ENCODE data around the gene NDUFAF2.

DNA sequence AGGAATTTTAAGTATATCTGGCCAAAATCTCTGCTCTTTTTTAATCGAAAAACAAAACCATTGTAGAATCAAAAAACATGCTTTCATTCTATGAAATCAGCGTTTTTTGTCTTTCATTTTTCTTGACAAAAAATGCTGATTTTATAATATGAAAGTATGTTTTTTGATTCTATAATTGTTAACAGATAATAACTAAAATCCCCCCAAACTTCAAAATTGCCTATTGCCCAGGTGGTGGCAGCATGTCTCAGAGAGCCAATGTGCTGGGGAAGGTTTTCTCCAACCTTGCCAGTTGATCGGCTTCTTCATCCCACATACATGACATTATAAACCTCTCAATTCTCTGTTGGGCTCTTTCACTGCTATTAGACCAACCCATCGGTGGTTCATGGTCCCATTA, 222.4 kb downstream of the NDUFAF2 start:
- TF ChIP-seq CTCF (IDR thresholded peaks at IDR 0.05; ENCODE audit: control extremely low read depth in 1 of 3, insufficient read depth in 1 of 3, low read depth in 1 of 3, low read length in 3 of 3) (peak; percentile 25 to 41 (median 39); a peak in 3 of 4 replicates), POLR2A (IDR thresholded peaks at IDR 0.05; ENCODE audit: control extremely low read depth in 1 of 2, low read depth in 2 of 2, low read length in 2 of 2) (no peak), BRCA1 (IDR thresholded peaks at IDR 0.05; ENCODE audit: low read depth, low read length) (no peak), EZH2 (IDR thresholded peaks at IDR 0.05; ENCODE audit: low read depth, low read length, severe bottlenecking) (no peak), ASH2L (IDR thresholded peaks at IDR 0.05; ENCODE audit: low read length) (no peak), MAFK (IDR thresholded peaks at IDR 0.05; ENCODE audit: low read depth, low read length) (no peak)
- TF ChIP-seq, protein P1, sequence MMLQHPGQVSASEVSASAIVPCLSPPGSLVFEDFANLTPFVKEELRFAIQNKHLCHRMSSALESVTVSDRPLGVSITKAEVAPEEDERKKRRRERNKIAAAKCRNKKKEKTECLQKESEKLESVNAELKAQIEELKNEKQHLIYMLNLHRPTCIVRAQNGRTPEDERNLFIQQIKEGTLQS (IDR thresholded peaks at IDR 0.05; ENCODE audit: insufficient read depth, low read depth, low read length): no peak
